SK-N-MC (cell line): ENCODE measurements around the gene RGS7.
"Not testable (repeated sequence)": the region's sequence is repeated elsewhere in the genome, so short reads cannot be mapped to it uniquely, and the experiment has no call there.

ENCODE experiments used
- FOXP2 ChIP-seq: optimal IDR thresholded peaks from 2 replicates; pipeline ENCODE3; 2011; ENCODE audit warnings: mild to moderate bottlenecking, moderate library complexity; ENCODE audit not compliant: insufficient read depth; ENCODE audit errors: extremely low read length, control extremely low read depth
- POLR2AphosphoS5 ChIP-seq: IDR thresholded peaks from 2 replicates; pipeline ENCODE4 v1.6.1; 2012; ENCODE audit warnings: mild to moderate bottlenecking, low read depth, low read length, borderline replicate concordance

GRCh38 chr1:240895424-240895823, 461.6 kb downstream of the RGS7 start:
- TF ChIP-seq POLR2AphosphoS5, FOXP2: not testable (repeated sequence)
